ENCODE data around the gene ZNF679.

- TF ChIP-seq EZH2 (IDR thresholded peaks at IDR 0.05) (no peak), POLR2AphosphoS5 (IDR thresholded peaks at IDR 0.05; ENCODE audit: borderline replicate concordance, low read depth, low read length) (no peak)
Measured at GRCh38 chr7:64180989-64181388, 47.3 kb upstream of the ZNF679 start.

Measured in SK-N-MC (cell line).